ENCODE results near the gene STAB2. TPM values are rescaled to one million over a fixed set of nuclear protein-coding genes. Genes with fewer than 3 reads are reported as not detected.
"Not testable (repeated sequence)": the region's sequence is repeated elsewhere in the genome, so short reads cannot be mapped to it uniquely, and the experiment has no call there.

The STAB2 gene
- total and polyA plus RNA-seq, 3 donors from 2014 or later: 1.7 to 15.8 (median 2.7) TPM

GRCh38 chr12:103808239-103808880 is 221.3 kb downstream of the STAB2 start:
- no peak for DNase-seq
- no peak for TF ChIP-seq POLR2A (IDR thresholded peaks at IDR 0.05)
- no peak for TF ChIP-seq CTCF (IDR thresholded peaks at IDR 0.05)
- Histone ChIP-seq H3K9me3 (no peaks in the 10 kb centered on the region), H3K27me3 (no peaks in the 10 kb centered on the region), H3K36me3 (ENCODE audit: low read depth, missing control alignments) (no peaks in the 10 kb centered on the region), H3K4me1 (peaks cover 9% of the 10 kb centered on the region), H3K27ac (no peak overlapping the region), H3K4me3 (no peak overlapping the region)
- 92 to 94% methylated on average over 6 of the region's 6 CpGs for WGBS, 2 donors
- intact Hi-C loops (cut with DNase I; ENCODE audit: low total_unique reads): no loop called here

- H3K9me3 ChIP-seq: no peaks in the 10 kb centered on the region
- 88 to 90% methylated on average over 4 of the region's 4 CpGs for WGBS, 2 donors
- intact Hi-C loops (cut with DNase I; ENCODE audit: low total_unique reads): no loop called here
- peaks cover 15% of the 10 kb centered on the region for H3K4me1 ChIP-seq
- no peak for DNase-seq
- H3K27me3 ChIP-seq: no peaks in the 10 kb centered on the region
- H3K36me3 ChIP-seq (ENCODE audit: low read depth, missing control alignments): no peaks in the 10 kb centered on the region
- no peak overlapping the region for H3K4me3 ChIP-seq
- TF ChIP-seq CTCF (IDR thresholded peaks at IDR 0.05): no peak
- TF ChIP-seq POLR2A (IDR thresholded peaks at IDR 0.05): no peak
- no peak overlapping the region for H3K27ac ChIP-seq
These were observed 222.1 kb downstream of the STAB2 start for GRCh38 chr12:103809154-103809553.

- H3K36me3 ChIP-seq (ENCODE audit: low read depth, missing control alignments); H3K9me3 ChIP-seq; H3K27ac ChIP-seq; H3K27me3 ChIP-seq; H3K4me3 ChIP-seq; intact Hi-C loops (cut with DNase I; ENCODE audit: low total_unique reads); DNase-seq: not testable (repeated sequence)
- 88 to 92% methylated on average over 7 of the region's 7 CpGs for WGBS, 2 donors
- peaks cover 19% of the 10 kb centered on the region for H3K4me1 ChIP-seq
These were observed 222.6 kb downstream of the STAB2 start for GRCh38 chr12:103809639-103810038.

DNA sequence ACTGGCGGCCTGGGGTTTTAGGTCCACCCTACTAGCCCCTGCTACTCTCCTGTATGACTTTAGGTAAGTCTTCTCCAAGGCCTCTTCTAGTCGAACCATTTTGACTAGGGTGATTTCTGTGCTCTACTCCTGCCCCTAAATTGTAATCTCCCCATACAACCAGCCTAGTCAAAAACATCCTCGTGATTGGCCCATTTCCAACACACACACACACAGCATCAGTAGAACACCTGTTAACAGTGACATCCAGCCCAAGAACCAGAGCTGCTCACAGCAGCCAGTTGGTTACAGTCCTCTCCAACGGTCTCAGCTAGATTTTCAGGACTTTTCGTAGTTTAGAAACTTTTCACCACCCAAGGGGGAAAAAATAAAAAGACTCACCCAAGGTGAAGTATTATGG is 223.0 kb downstream of the STAB2 start:
- Histone ChIP-seq H3K36me3 (ENCODE audit: low read depth, missing control alignments) (no peaks in the 10 kb centered on the region), H3K27ac (no peak overlapping the region), H3K4me3 (no peak overlapping the region), H3K27me3 (no peaks in the 10 kb centered on the region), H3K9me3 (no peaks in the 10 kb centered on the region), H3K4me1 (peaks cover 19% of the 10 kb centered on the region)
- TF ChIP-seq POLR2A (IDR thresholded peaks at IDR 0.05): no peak
- TF ChIP-seq CTCF (IDR thresholded peaks at IDR 0.05): no peak
- WGBS, 2 donors: 88 to 90% methylated on average over 5 of the region's 5 CpGs
- no peak for DNase-seq
- intact Hi-C loops (cut with DNase I; ENCODE audit: low total_unique reads): no loop called here

GRCh38 chr12:103811791-103812190 is 224.7 kb downstream of the STAB2 start:
- no peak overlapping the region for H3K27ac ChIP-seq
- H3K36me3 ChIP-seq (ENCODE audit: low read depth, missing control alignments): no peaks in the 10 kb centered on the region
- no peaks in the 10 kb centered on the region for H3K9me3 ChIP-seq
- DNase-seq: no peak
- no peaks in the 10 kb centered on the region for H3K27me3 ChIP-seq
- no peak for TF ChIP-seq POLR2A (IDR thresholded peaks at IDR 0.05)
- no peak for TF ChIP-seq CTCF (IDR thresholded peaks at IDR 0.05)
- intact Hi-C loops (cut with DNase I; ENCODE audit: low total_unique reads): no loop called here
- H3K4me3 ChIP-seq: no peak overlapping the region
- peaks cover 18% of the 10 kb centered on the region for H3K4me1 ChIP-seq
- WGBS, 2 donors: 79 to 85% methylated on average over 6 of the region's 6 CpGs
